GM23248 (cell line): Measurements from ENCODE around the gene GCGR. TPM values are rescaled to one million over a fixed set of nuclear protein-coding genes. Genes with fewer than 3 reads are reported as not detected.

Source experiments
- DNase-seq: peaks from one replicate; pipeline ENCODE4 v3.0.0-alpha.2; 2015
- H2AFZ ChIP-seq: fragments of 200-600 bp; sonication (generic); 2 replicates; pipeline ENCODE4 v1.6.1; 2016; ENCODE audit warnings: antibody characterized with exemption
- H3F3A ChIP-seq: fragments of 200-600 bp; sonication (generic); 2 replicates; pipeline ENCODE4 v1.6.1; 2016; ENCODE audit warnings: mild to moderate bottlenecking, antibody characterized with exemption, mixed run types; ENCODE audit not compliant: insufficient read depth
- H3K27ac ChIP-seq: fragments of 200-600 bp; sonication (generic); 2 replicates; pipeline ENCODE4 v1.5.1; 2016; ENCODE audit warnings: mild to moderate bottlenecking
- H3K27me3 ChIP-seq: fragments of 200-600 bp; sonication (generic); replicated peaks from 2 replicates; pipeline ENCODE4 v1.6.1; 2016; ENCODE audit warnings: mild to moderate bottlenecking; ENCODE audit not compliant: insufficient read depth
- H3K36me3 ChIP-seq: fragments of 200-600 bp; sonication (generic); 2 replicates; pipeline ENCODE4 v1.6.1; 2016; ENCODE audit warnings: low read depth, mild to moderate bottlenecking
- H3K4me1 ChIP-seq: fragments of 200-600 bp; sonication (generic); 2 replicates; pipeline ENCODE4 v1.6.1; 2016; ENCODE audit warnings: mild to moderate bottlenecking; ENCODE audit not compliant: insufficient read depth
- H3K4me2 ChIP-seq: fragments of 200-600 bp; sonication (generic); one replicate; pipeline ENCODE4 v1.6.1; 2016; ENCODE audit warnings: mild to moderate bottlenecking; ENCODE audit not compliant: unreplicated experiment
- H3K4me3 ChIP-seq: fragments of 200-600 bp; sonication (generic); 2 replicates; pipeline ENCODE4 v1.5.1; 2016; ENCODE audit warnings: mild to moderate bottlenecking
- H3K79me2 ChIP-seq: fragments of 200-600 bp; sonication (generic); 2 replicates; pipeline ENCODE4 v1.6.1; 2016; ENCODE audit warnings: mild to moderate bottlenecking; ENCODE audit not compliant: insufficient read depth
- H3K9ac ChIP-seq: fragments of 200-600 bp; sonication (generic); 2 replicates; pipeline ENCODE4 v1.6.1; 2016; ENCODE audit warnings: mild to moderate bottlenecking
- H3K9me2 ChIP-seq: fragments of 200-600 bp; sonication (generic); 2 replicates; pipeline ENCODE4 v1.6.1; 2016; ENCODE audit warnings: mixed run types, mild to moderate bottlenecking, moderate library complexity; ENCODE audit not compliant: insufficient read depth
- H3K9me3 ChIP-seq: fragments of 200-600 bp; sonication (generic); one replicate; pipeline ENCODE4 v1.6.1; 2017; ENCODE audit warnings: low read depth
- H4K20me1 ChIP-seq: fragments of 200-600 bp; sonication (generic); 2 replicates; pipeline ENCODE4 v1.6.0; 2016; ENCODE audit not compliant: insufficient read depth
- EZH2 ChIP-seq: fragments of 200-600 bp; sonication (generic); IDR thresholded peaks from 2 replicates; pipeline ENCODE4 v1.6.1; 2018; ENCODE audit warnings: antibody characterized with exemption, mild to moderate bottlenecking; ENCODE audit not compliant: insufficient read depth, poor library complexity, severe bottlenecking
- EZH2phosphoT487 ChIP-seq: fragments of 200-600 bp; sonication (generic); IDR thresholded peaks from 2 replicates; pipeline ENCODE4 v1.6.1; 2018; ENCODE audit warnings: antibody characterized with exemption, moderate library complexity, mild to moderate bottlenecking, low read depth; ENCODE audit not compliant: insufficient read depth
- WGBS, 2 experiments: methylation state at CpG; one replicate each; pipeline ENCODE4 v1.1.6; 2015 to 2017; ENCODE audit warnings: low lambda C conversion rate in 2 of 2, low coverage in 1 of 2; ENCODE audit errors: missing lambda C conversion rate in 2 of 2; 5-methylcytosine and 5-hydroxymethylcytosine counted together
- in situ Hi-C: fragments of 300-500 bp; cut with MboI; formaldehyde crosslinking; loops from 2 replicates; pipeline ENCODE4 v1.15.0; 2020
- polyA plus RNA-seq: library from polyadenylated mRNA; unstranded; fragments of >200 nt; fragmentation: Nextera tagmentation; extraction: Ambion mirVana; gene quantifications from 2 replicates; pipeline ENCODE4 v1.2.1, GENCODE V29; 2016
- total RNA-seq: library from RNA; depleted of rRNA; stranded (reverse); fragments of >200 nt; shearing (Covaris generic); gene quantifications from 2 replicates; pipeline ENCODE4 v1.2.3, GENCODE V29; 2014

Gene GCGR
- total and polyA plus RNA-seq, 2 experiments from 2014 or later: not detected

DNA sequence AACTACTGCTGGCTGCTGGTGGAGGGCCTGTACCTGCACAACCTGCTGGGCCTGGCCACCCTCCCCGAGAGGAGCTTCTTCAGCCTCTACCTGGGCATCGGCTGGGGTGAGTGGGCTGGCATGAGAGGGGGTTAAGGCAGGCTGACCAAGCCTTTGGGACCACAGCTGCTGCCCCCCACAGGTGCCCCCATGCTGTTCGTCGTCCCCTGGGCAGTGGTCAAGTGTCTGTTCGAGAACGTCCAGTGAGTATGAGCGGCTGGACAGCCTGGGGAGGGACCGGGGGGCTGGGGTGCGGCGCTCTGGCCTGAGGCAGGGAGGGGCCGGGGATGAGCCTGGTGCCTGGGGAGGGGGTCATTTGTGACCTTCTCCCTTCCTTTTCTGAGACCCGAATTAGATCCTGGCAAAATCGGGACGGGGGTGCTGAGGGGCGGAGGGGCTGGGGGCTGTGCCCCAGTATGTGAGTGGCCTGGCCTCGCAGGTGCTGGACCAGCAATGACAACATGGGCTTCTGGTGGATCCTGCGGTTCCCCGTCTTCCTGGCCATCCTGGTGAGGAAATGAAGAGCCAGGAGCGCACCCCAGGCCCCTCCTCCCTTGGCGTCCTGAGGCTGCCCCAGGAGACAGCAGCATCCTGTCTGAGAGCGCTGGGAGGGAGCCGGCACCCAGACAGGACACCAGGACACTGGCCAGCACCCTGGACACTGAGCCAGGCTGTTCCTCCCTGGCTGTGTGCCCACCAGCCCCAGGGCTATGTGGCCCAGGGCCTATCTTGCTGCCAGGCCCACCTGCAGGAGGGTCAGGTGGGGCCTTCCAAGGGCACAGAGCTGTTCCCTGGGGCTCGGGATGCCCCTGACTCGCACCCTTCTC lies 8.0 kb downstream of the GCGR start:
- Histone ChIP-seq H3K27ac (no peak overlapping the region), H3K9ac (no peak overlapping the region), H3K9me2 (no peaks in the 10 kb centered on the region), H3K79me2 (no peaks in the 10 kb centered on the region), H3K36me3 (no peaks in the 10 kb centered on the region), H3F3A (no peaks in the 10 kb centered on the region), H2AFZ (no peak overlapping the region), H4K20me1 (no peaks in the 10 kb centered on the region), H3K4me1 (no peaks in the 10 kb centered on the region), H3K4me2 (no peak overlapping the region), H3K27me3 (peaks cover 27% of the 10 kb centered on the region), H3K4me3 (no peak overlapping the region), H3K9me3 (no peaks in the 10 kb centered on the region)
- no peak for DNase-seq
- 48 to 54% methylated on average over 12 to 22 of the region's 24 CpGs for WGBS, 2 experiments
- TF ChIP-seq EZH2phosphoT487 (no peak), EZH2 (no peak)
- in situ Hi-C loops: no loop called here

DNA sequence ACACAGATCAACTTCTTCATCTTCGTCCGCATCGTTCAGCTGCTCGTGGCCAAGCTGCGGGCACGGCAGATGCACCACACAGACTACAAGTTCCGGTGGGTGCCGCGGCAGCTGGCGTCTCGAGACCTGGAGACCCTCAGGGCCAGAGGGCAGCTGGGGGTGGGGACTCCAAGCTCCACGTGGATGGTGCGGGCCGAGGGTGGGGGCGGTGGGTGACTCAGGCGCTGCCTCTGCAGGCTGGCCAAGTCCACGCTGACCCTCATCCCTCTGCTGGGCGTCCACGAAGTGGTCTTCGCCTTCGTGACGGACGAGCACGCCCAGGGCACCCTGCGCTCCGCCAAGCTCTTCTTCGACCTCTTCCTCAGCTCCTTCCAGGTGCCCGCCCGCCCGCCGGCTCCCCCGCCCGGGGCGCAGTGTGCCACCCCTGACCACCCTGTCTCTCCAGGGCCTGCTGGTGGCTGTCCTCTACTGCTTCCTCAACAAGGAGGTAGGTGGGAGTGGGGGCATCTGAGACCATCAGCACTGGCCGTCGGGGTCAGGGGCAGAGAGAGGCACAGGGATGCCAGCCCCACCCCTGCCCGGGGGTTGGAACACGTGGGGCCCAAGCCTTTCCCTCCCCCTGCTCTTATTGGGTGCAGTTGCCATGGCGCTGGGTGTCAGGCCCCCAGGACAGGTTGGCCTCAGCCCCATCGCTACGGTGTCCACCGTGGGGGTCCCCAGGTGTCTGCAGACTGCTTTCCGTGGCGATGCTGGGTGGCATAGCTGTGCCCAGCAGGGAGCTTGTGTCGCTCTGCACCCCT lies 8.8 kb downstream of the GCGR start:
- WGBS, 2 experiments: 65 to 67% methylated on average over 33 to 45 of the region's 45 CpGs
- Histone ChIP-seq H3K4me3 (no peak overlapping the region), H3K27me3 (peaks cover 20% of the 10 kb centered on the region), H3K36me3 (no peaks in the 10 kb centered on the region), H3K9me2 (no peaks in the 10 kb centered on the region), H3K9ac (no peak overlapping the region), H3K9me3 (no peaks in the 10 kb centered on the region), H4K20me1 (no peaks in the 10 kb centered on the region), H2AFZ (no peak overlapping the region), H3K4me2 (no peak overlapping the region), H3K79me2 (no peaks in the 10 kb centered on the region), H3F3A (no peaks in the 10 kb centered on the region), H3K4me1 (no peaks in the 10 kb centered on the region), H3K27ac (no peak overlapping the region)
- DNase-seq: no peak
- in situ Hi-C loops: no loop called here
- TF ChIP-seq EZH2phosphoT487 (no peak), EZH2 (no peak)

DNA sequence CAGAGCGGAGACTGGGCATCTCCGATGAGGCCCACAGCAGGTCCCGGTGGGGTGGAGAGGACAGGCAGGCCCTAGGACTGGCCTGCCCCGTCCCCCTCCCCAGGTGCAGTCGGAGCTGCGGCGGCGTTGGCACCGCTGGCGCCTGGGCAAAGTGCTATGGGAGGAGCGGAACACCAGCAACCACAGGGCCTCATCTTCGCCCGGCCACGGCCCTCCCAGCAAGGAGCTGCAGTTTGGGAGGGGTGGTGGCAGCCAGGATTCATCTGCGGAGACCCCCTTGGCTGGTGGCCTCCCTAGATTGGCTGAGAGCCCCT lies 9.4 kb downstream of the GCGR start:
- no peak for DNase-seq
- no peaks in the 10 kb centered on the region for H3K9me3 ChIP-seq
- no peaks in the 10 kb centered on the region for H4K20me1 ChIP-seq
- no peak overlapping the region for H3K9ac ChIP-seq
- H3K4me3 ChIP-seq: no peak overlapping the region
- H3K9me2 ChIP-seq: no peaks in the 10 kb centered on the region
- 69 to 81% methylated on average over 15 of the region's 15 CpGs for WGBS, 2 experiments
- in situ Hi-C loops: no loop called here
- no peaks in the 10 kb centered on the region for H3F3A ChIP-seq
- no peaks in the 10 kb centered on the region for H3K4me1 ChIP-seq
- H2AFZ ChIP-seq: no peak overlapping the region
- TF ChIP-seq EZH2 (no peak), EZH2phosphoT487 (no peak)
- no peaks in the 10 kb centered on the region for H3K79me2 ChIP-seq
- H3K27me3 ChIP-seq: peaks cover 16% of the 10 kb centered on the region
- no peaks in the 10 kb centered on the region for H3K36me3 ChIP-seq
- no peak overlapping the region for H3K27ac ChIP-seq
- H3K4me2 ChIP-seq: no peak overlapping the region

DNA sequence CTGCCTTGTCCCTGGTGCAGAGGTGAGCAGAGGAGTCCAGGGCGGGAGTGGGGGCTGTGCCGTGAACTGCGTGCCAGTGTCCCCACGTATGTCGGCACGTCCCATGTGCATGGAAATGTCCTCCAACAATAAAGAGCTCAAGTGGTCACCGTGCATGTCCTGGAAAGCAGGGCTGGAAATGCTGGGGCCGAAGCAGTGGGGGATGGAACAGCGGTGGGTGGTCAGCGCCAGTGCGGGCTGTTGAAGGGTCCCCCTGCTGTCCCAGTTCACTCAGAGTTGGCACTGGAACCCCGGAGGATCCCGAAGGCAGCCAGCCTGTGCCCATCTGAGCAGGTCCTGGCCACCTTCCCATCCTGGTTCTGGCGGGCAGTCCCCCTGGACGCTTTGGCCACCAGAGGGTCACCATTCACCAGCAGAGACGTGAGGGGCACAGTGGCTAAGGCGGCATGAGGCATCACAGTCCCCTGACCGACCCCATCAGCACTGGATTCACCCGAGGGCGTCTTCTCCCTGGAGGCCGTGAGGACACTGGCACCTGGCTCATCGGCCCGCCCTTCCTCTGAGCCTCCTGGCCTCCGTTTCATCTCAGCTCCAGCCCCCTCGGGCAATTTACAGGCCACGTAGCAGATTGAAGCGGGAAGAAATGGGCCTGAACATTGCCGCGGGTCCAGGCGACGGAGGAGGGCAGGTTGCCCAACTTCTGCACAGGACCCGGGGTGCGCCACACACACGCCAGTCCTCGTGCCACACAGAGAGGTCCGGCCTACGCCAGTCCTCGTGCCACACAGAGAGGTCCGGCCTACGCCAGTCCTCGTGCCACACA lies 10.1 kb downstream of the GCGR start:
- no peak for TF ChIP-seq EZH2
- TF ChIP-seq EZH2phosphoT487: no peak
- H3K79me2 ChIP-seq: no peaks in the 10 kb centered on the region
- H3K9me3 ChIP-seq: no peaks in the 10 kb centered on the region
- H3K4me1 ChIP-seq: no peaks in the 10 kb centered on the region
- H3K9me2 ChIP-seq: no peaks in the 10 kb centered on the region
- no peak overlapping the region for H3K4me3 ChIP-seq
- 86 to 88% methylated on average over 39 to 40 of the region's 41 CpGs for WGBS, 2 experiments
- H3K27me3 ChIP-seq: peaks cover 16% of the 10 kb centered on the region
- no peaks in the 10 kb centered on the region for H4K20me1 ChIP-seq
- in situ Hi-C loops: no loop called here
- H3K4me2 ChIP-seq: no peak overlapping the region
- DNase-seq: no peak
- no peak overlapping the region for H3K27ac ChIP-seq
- H2AFZ ChIP-seq: no peak overlapping the region
- no peak overlapping the region for H3K9ac ChIP-seq
- H3K36me3 ChIP-seq: no peaks in the 10 kb centered on the region
- no peaks in the 10 kb centered on the region for H3F3A ChIP-seq
